HG03103 (cell line): ENCODE data around the gene FAM83F.

Experiments used
- ATAC-seq: cut with Tn5 transposase; IDR thresholded peaks from one replicate; pipeline ENCODE4 v1.9.1; 2021; ENCODE audit warnings: low read depth; ENCODE audit not compliant: unreplicated experiment

FAM83F gene

DNA sequence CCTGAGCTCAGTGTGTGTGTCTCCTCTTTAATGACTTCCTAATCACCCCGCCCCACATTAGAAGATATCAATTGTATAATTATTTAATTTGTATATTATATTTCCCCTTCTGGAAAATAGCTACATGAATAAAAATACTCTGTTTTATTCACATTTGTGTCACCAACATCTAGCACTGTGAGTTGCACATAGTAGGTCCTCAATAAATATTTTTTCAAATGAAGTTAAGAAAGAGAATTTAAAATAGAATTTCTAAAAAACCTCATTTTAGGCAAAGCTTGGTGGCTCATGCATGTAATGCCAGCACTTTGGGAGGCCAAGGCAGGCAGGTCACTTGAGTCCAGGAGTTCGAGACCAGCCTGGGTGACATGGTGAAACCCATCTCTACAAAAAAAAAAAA lies 59.7 kb downstream of the FAM83F start:
- no peak for ATAC-seq

DNA sequence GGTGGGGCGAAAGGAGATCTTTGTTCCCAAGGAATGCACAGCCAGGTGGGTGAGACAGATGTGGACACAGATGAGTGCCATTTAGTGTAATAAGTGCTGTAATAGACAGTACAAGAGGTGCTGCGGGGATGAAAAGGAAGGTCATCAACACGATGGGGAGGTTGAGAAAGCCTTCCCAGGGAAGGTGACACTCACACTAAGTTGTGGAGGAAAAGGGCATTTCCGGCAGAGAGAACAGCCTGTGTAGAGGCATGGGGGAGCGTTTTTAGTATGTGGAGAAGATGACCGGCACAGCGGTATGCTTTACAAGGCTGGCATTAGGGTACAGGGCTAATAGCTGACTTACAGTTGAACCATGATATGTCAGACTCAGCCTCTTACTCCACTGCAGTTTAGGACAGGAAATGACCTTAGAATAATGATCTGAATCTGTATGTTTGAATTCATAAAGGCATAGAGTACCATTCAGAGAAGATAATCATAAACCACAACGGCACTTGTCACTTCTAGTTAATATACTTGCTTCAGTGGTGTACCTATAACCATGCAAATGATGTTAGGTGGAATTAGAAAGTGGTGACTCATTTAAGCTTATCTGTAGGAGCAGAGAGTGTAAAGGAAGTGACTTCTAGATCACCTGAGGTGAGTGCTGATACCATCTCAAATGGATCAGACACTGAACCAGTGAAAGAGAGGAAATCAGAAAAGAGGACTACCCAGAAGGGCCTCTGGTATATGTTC lies 60.6 kb downstream of the FAM83F start:
- ATAC-seq = no peak

DNA sequence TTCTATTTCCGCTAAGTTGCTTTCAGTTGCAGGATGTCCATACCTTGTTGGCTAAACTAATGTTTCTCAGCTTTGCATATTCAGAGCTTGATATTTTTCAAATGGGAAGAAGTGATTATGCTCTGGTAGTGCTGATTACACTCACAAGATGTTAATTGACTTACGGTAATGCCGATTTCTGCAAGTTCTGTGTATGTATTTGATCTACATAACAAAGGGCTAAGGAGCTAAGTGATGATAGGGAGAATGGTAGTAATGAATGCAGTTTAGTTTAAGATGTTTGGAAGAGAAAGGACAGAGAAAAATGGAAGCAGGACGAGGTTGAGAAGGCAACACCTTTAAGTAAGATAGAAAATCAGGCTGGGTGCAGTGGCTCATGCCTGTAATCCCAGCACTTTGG lies 61.4 kb downstream of the FAM83F start:
- no peak for ATAC-seq

DNA sequence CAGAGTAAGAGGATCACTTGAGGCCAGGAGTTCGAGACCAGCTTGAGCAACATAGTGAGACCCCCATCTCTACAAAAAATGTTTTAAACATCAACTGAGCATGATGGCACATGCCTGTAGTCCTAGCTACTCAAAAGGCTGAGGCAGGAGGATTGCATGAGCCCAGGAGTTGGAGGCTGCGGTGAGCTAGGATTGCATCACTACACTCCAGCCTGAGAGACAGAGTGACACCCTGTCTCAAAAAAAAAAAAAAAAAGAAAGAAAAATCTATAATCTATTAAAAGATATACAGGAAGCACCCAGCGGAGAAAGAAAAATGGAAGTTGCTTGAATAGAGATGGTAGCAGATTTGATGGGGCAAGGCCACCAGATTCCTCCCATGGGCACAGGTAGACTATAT lies 61.8 kb downstream of the FAM83F start:
- ATAC-seq = no peak

DNA sequence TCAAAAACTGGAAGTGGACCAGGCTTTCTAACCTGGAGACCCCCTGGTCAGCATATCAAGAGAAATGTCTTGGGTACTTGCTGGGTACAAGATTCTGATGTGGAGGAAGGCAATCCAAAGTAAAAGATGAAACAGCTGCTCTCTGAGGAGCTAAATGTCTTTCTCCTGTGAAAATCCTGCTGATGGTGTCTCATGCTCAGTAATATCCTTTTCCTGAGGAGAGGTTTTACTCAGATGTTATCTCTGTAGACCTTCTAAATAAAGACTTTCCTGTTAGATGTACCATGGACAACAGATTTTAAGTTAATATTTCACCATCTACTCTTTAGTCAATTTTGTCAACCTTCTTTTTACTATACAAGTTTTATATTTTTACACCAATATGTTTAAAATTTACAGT lies 62.9 kb downstream of the FAM83F start:
- no peak for ATAC-seq

DNA sequence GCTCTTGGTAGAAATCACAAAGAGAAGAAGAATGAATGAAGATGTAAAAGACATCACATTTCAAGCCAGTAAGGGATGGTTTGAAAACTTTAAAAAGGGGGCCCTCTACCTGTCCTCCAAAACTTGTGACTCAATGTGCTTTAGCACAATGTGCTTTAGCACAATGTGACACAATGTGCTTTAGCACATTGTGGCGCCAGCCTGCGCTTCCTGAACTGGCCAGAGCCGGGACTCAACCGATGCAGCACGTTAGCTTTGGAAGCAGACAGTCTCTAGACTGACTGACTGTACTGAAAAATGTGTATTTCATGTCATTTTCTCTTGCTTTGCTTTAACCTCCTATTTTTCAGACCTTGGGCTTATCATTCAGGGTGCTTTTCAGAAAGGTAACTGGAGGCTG lies 63.5 kb downstream of the FAM83F start:
- ATAC-seq = no peak

DNA sequence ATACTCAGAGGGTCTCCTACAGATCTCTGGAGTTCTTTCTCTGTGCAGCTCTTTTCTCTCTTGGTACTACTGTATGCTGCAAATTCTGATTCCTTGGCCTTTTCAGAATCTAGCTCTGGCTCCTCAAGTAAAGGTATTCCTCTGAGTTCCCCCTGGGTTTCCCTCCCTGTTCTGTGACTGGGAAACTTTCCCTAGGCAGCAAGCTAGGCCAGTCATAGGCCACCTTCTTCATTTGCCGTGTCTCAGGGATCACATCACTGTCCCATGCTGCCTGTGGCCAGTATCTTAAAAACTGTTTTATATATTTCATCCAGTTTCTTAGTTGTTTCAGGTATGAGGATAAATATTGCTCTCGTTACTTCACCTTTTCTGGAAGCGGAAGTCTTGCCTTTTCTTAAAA lies 71.2 kb downstream of the FAM83F start:
- no peak for ATAC-seq

DNA sequence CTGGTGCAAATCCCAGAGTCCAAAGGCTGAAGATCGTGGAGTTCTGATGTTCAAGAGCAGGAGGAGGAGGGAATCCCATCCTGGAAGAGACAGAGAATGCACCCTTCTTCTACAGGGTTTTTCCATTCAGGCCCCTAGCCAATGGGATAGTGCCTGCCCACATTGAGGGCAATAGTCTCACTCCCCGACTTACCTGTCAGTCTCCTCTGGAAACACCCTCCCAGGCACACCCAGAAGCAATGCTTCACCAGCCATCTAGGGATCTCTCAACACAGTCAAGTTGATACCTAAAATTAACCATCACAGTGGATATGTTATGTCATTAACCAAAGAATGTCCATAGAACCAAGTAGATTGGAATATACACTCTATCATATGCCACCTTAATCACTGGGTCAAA lies 72.9 kb downstream of the FAM83F start:
- ATAC-seq = no peak

DNA sequence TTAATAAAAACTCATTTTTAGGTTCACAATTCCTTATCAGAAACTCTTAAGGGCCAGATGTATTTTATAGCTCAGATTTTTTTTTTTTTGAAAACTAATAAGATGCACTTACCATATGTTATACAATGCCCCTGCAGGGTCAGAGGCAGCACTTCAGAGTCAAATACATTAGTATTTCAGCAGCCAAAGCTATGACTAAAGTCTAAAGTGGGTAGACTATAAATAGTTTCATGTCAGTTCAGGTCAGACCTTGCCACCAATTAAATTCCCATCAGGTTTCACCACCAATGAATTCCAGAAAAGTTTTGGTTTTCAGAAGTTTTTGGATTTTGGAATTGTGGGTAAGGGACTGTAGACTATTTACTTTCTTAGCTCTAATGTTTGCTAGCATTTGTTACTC lies 75.9 kb downstream of the FAM83F start:
- no peak for ATAC-seq

DNA sequence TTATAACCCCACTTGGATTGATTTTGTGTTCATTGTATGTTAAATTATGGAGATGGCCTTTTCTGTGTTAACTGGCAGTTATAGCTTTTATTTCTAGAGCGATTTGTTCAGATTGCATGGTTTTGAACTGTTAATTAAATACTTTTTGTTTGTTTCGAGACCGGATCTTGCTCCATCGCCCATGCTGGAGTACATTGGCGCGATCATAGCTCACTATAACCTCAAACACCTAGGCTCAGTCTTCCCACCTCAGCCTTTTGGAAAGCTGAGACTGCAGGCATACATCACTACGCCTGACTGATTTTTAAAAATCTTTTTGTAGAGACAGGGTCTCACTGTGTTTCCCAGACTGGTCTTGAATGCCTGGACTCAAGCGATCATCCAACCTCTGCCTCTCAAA lies 77.0 kb downstream of the FAM83F start:
- no peak for ATAC-seq

DNA sequence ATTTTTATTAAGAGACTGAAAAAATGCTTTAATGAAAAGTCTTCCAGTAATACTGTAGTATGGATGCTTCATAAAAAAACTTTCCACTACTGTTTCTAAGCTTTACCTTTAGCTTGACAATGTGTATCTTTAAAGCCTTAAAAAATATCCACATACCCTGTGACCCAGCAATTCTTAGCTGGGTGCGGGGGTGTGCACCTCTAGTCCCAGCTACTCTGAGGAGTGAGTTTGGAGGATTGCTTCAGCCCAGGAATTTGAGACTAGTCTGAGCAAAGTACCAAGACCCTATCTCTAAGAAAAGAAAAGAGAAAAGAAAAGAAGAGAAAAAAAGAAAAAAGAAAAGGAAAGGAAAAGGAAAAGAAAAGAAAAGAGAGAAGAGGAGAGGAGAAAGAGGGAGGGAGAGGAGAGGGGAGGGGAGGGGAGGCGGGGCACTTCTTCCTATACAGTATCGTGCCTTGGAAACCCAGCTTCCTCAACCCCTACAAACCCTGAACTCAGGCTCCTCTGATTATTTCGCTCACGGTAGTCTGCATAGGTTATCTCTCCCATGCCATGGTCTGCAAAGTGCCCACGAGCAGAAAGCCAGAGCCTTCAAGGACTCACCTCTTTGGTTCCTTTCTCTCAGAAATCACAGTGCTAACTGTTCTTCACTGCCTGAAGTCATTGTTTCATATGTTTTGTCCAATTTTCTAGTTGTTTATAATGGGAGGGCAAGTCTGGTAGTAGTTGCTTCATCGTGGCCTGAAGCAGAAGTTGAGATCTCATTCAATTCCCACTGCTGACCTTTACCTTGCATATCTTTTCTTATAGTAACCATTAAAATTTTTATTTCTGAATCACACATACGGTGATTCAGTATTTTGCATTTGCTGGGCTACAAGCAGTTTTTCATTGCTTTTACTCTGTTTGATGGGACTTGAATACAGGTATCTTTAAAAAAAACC lies 82.2 kb downstream of the FAM83F start:
- no peak for ATAC-seq

DNA sequence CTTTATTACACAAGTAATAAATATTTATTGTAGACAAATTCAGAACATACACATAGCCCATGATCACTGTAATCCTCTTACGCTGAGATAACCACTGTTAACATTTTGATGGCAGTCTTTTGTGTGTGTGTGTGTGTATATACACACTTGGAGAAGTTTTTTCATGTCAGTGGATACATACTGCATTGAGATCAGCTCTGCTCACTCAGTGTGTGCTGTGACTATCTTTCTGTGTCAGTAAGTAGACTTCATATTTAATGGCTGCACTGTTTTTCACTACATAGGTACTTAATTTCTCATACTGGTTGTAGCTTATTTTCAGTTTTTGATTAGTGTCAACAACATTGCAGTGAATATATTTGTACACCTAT lies 82.9 kb downstream of the FAM83F start:
- ATAC-seq = no peak

DNA sequence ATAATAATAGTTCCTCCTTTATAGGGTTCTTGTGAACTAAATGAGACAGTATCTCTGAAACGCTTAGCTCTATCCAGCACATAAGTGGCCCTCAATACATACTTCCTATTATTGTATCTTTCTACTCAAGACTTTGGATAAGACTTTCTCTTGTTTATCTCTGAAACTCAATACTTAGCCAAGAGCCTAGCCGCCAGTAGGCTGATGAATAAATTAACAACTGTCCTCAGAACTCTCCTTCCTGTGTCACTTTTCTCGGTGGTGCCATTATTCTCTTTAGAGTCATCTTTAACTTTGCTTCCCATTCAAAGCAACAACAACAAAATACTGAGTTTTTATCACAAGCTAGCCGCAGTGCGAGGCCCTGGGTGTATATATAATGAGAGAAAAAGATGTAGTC lies 86.9 kb downstream of the FAM83F start:
- no peak for ATAC-seq

DNA sequence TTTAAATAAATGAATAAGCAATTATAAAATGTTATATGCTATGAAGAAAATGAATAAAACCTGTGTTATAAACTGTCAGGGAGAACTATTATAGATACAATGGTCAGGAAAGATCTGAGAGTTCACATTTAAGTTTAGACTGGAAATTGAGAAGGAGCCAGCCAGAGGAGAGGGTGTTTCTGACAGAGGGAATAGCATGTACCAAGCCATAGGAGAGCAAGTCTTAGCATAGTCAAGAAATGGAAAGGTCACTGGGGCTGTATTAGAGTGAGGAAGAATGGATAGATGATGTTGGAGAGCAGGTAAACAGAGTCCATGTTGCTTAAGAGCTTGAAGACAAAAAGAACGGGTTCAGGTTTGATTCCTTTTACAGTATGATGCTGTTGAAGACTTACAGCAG lies 87.4 kb downstream of the FAM83F start:
- no peak for ATAC-seq

DNA sequence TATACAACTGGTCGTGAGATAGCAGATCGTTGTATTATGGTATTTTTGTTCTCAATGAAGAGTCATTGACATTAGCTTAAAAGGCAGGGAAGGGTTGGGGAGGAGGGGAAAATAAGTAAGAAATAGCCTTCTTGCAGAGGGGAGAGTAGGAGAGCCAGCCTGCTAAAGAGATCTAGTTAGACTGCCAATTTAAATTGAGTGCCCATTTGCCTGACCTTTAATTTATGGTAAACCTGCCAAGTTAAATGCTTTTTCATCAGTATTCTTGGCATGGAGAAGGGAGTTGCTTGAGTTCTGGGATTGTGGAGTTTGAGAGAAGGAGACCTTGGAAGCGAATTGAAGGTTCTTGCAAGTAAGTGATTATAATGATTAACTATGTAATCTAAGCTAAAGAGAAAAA lies 89.0 kb downstream of the FAM83F start:
- no peak for ATAC-seq

DNA sequence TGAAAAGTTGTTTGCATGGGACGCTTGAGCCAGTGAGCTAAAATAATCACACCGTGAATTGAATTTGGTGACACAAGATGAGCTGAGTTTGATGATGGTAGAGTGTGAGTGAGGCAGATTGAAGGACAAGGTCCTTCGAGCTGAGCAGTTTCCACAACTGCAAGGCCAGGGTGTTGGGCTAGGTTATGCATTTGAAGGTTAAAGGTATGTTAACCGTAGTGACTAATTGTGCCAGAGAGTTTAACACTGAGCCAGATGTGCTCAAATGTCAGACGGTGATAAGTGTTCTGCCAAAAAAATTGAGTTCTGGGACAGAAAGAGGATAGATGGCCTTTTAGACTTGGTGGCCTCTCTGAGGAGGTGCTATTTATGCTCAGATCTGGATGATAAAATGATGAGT lies 89.5 kb downstream of the FAM83F start:
- no peak for ATAC-seq

DNA sequence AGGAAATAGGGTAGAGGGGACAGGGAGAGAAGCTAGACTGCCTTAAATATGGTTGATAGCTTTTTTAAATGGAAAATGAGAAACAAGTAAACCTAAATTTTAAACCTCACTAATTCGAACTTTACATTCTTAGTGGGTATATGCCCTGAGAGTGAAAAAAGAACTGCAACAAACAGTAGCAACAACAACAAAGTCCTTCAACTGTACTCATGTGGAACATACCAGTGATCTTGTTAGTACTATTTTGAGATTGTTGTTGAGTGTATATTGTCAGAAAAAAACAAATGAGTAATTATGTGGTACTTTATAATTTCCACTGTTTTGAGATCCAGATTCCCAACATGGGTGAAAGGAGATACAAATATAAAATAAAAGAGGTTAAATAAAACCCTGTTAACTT lies 94.1 kb downstream of the FAM83F start:
- no peak for ATAC-seq
